CD14-positive monocyte (primary cell): ENCODE measurements around the gene ANGPTL2. TPM values are rescaled to one million over a fixed set of nuclear protein-coding genes. Genes with fewer than 3 reads are reported as not detected.

Experiments used
- DNase-seq, 3 donors: peaks; one replicate each; pipeline ENCODE4 v3.0.0-alpha.2; 2011 to 2022
- H2AFZ ChIP-seq: 2 replicates; pipeline ENCODE4 v1.6.0; 2012; ENCODE audit warnings: mild to moderate bottlenecking, low read depth, low read length, inconsistent platforms; ENCODE audit not compliant: insufficient read depth, poor library complexity, severe bottlenecking
- H3K27ac ChIP-seq, 2 donors: 1 replicate in 1 of 2; 2 replicates in 1 of 2; pipeline ENCODE4 v1.5.1; 2012 to 2013; ENCODE audit warnings: low read length in 2 of 2, control low read depth in 1 of 2, inconsistent platforms in 1 of 2, low read depth in 1 of 2, mild to moderate bottlenecking in 1 of 2
- H3K27me3 ChIP-seq, 2 donors: one replicate each; pipeline versions ENCODE4 v1.6.0 to v1.6.1; 2011 to 2013; ENCODE audit warnings: low read length in 2 of 2; ENCODE audit not compliant: control insufficient read depth in 2 of 2, insufficient read depth in 2 of 2
- H3K36me3 ChIP-seq, 2 donors: replicated peaks in 1 of 2; 1 replicate in 1 of 2; 2 replicates in 1 of 2; pipeline versions ENCODE4 v1.5.1 to v1.6.1; 2012 to 2013; ENCODE audit warnings: low read length in 2 of 2, control low read depth in 1 of 2, inconsistent platforms in 1 of 2, mild to moderate bottlenecking in 1 of 2; ENCODE audit not compliant: insufficient read depth in 2 of 2, control insufficient read depth in 1 of 2
- H3K4me1 ChIP-seq, 2 donors: 1 replicate in 1 of 2; 2 replicates in 1 of 2; pipeline versions ENCODE4 v1.5.1 to v1.6.1; 2012 to 2013; ENCODE audit warnings: low read length in 2 of 2, control low read depth in 1 of 2, inconsistent platforms in 1 of 2, mild to moderate bottlenecking in 1 of 2, moderate library complexity in 1 of 2; ENCODE audit not compliant: insufficient read depth in 2 of 2, control insufficient read depth in 1 of 2
- H3K4me2 ChIP-seq: replicated peaks from 2 replicates; pipeline ENCODE3; 2012; ENCODE audit warnings: low read length, moderate library complexity, mild to moderate bottlenecking; ENCODE audit not compliant: poor library complexity, severe bottlenecking; ENCODE audit errors: extremely low read depth
- H3K4me3 ChIP-seq, 3 experiments: fragments of 200-600 bp in 1 of 3; sonication (generic) in 1 of 3; replicated peaks in 1 of 3; 1 replicate in 2 of 3; 2 replicates in 1 of 3; pipeline ENCODE4 v1.5.1; 2011 to 2013; ENCODE audit warnings: low read length in 3 of 3, mild to moderate bottlenecking in 3 of 3, control low read depth in 2 of 3, low read depth in 2 of 3, inconsistent platforms in 1 of 3, moderate library complexity in 1 of 3
- H3K79me2 ChIP-seq: 2 replicates; pipeline ENCODE4 v1.6.0; 2012; ENCODE audit warnings: mild to moderate bottlenecking, control low read depth, inconsistent platforms, low read length, moderate library complexity; ENCODE audit not compliant: insufficient read depth
- H3K9ac ChIP-seq: 2 replicates; pipeline ENCODE4 v1.6.0; 2017; ENCODE audit warnings: low read length, mild to moderate bottlenecking; ENCODE audit not compliant: insufficient read depth, poor library complexity, severe bottlenecking
- H3K9me3 ChIP-seq, 2 donors: replicated peaks in 1 of 2; 1 replicate in 1 of 2; 2 replicates in 1 of 2; pipeline versions ENCODE4 v1.5.1 to v1.6.1; 2012 to 2013; ENCODE audit warnings: low read length in 2 of 2, control low read depth in 1 of 2; ENCODE audit not compliant: control insufficient read depth in 1 of 2, insufficient read depth in 1 of 2
- H4K20me1 ChIP-seq: 2 replicates; pipeline ENCODE4 v1.6.0; 2012; ENCODE audit warnings: mild to moderate bottlenecking, low read length, control low read depth, moderate library complexity; ENCODE audit not compliant: insufficient read depth
- H3K27ac Mint-ChIP-seq, 7 donors: one replicate each; pipeline ENCODE4 v1.8.0; 2020; ENCODE audit warnings: mild to moderate bottlenecking in 7 of 7, mixed read lengths in 7 of 7, moderate library complexity in 6 of 7, inconsistent platforms in 2 of 7
- H3K27me3 Mint-ChIP-seq, 3 donors: one replicate each; pipeline ENCODE4 v1.8.0; 2021 to 2022; ENCODE audit warnings: low read depth in 3 of 3, mild to moderate bottlenecking in 3 of 3, mixed read lengths in 3 of 3, moderate library complexity in 3 of 3, inconsistent platforms in 1 of 3
- H3K36me3 Mint-ChIP-seq, 2 donors: one replicate each; pipeline ENCODE4 v1.8.0; 2020; ENCODE audit warnings: mixed read lengths in 2 of 2, inconsistent platforms in 1 of 2, mild to moderate bottlenecking in 1 of 2
- H3K4me1 Mint-ChIP-seq: one replicate; pipeline ENCODE4 v1.8.0; 2020; ENCODE audit warnings: mild to moderate bottlenecking, mixed read lengths
- H3K4me3 Mint-ChIP-seq, 2 donors: one replicate each; pipeline ENCODE4 v1.8.0; 2020; ENCODE audit warnings: mild to moderate bottlenecking in 2 of 2, mixed read lengths in 2 of 2, moderate library complexity in 1 of 2
- H3K9me3 Mint-ChIP-seq, 7 donors: one replicate each; pipeline ENCODE4 v1.8.0; 2020 to 2022; ENCODE audit warnings: mixed read lengths in 7 of 7, mild to moderate bottlenecking in 6 of 7, moderate library complexity in 6 of 7, inconsistent platforms in 2 of 7
- WGBS: methylation state at CpG from one replicate; pipeline ENCODE4 v1.1.5; 2013; ENCODE audit warnings: missing lambda C conversion rate; ENCODE audit not compliant: insufficient coverage; 5-methylcytosine and 5-hydroxymethylcytosine counted together
- intact Hi-C, 2 donors: fragments of 100-400 bp; cut with micrococcal nuclease; formaldehyde crosslinking; loops; one replicate each; pipeline versions ENCODE4 v1.15.0 to v1.15.1; 2023
- polyA plus RNA-seq, 3 donors: library from polyadenylated mRNA; depleted of rRNA in 1 of 3; unstranded in 2 of 3; stranded (reverse) in 1 of 3; fragments of 300-500 nt in 2 of 3; fragments of >200 nt in 1 of 3; fragmentation: Illumina TruSeq in 2 of 3; gene quantifications; 1 replicate in 2 of 3; 2 replicates in 1 of 3; pipeline ENCODE4 v1.2.3, GENCODE V29; 2012 to 2021
- TF ChIP-seq, protein P1 (sequence below): fragments of 200-600 bp; IDR thresholded peaks from one replicate; pipeline ENCODE4 v1.8.0; 2022; ENCODE audit warnings: antibody characterized with exemption, mild to moderate bottlenecking

ANGPTL2 gene
- polyA plus RNA-seq, 3 donors, result not detected

DNA sequence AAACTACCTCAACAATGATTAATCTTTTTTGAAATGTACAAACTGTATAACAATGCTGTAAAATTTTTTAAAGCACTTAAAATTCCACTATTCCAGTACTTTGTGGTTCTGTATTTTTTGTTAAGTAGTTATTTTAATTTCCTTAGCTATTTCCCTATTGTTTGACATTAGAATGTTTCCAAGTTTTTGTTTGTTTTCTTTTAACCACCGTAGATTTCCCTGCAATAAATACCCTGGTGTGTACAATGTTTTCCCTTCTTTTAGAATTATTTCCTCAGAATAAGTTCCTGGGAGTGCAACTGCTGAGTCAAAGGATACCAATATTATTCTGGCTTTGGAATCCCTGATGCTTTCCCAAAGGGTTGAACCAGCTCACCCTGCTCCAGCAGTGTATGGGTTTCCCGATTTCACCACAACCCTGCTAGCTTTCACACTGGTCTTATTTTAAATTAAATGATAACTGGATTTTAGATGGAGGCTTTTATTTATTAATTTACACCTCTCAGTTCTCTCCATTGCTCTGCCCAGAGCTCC lies 20.6 kb upstream of the ANGPTL2 start:
- Histone ChIP-seq H3K27ac (no peak overlapping the region), H3K9me3 (no peaks in the 10 kb centered on the region), H3K4me3 (no peak overlapping the region), H3K79me2 (no peaks in the 10 kb centered on the region), H3K27me3 (no peaks in the 10 kb centered on the region), H3K36me3 (no peaks in the 10 kb centered on the region), H4K20me1 (no peaks in the 10 kb centered on the region), H3K4me1 (no peaks in the 10 kb centered on the region), H3K9ac (no peak overlapping the region), H2AFZ (no peak overlapping the region), H3K4me2 (no peak overlapping the region)
- DNase-seq, result no peak
- TF ChIP-seq, protein P1, sequence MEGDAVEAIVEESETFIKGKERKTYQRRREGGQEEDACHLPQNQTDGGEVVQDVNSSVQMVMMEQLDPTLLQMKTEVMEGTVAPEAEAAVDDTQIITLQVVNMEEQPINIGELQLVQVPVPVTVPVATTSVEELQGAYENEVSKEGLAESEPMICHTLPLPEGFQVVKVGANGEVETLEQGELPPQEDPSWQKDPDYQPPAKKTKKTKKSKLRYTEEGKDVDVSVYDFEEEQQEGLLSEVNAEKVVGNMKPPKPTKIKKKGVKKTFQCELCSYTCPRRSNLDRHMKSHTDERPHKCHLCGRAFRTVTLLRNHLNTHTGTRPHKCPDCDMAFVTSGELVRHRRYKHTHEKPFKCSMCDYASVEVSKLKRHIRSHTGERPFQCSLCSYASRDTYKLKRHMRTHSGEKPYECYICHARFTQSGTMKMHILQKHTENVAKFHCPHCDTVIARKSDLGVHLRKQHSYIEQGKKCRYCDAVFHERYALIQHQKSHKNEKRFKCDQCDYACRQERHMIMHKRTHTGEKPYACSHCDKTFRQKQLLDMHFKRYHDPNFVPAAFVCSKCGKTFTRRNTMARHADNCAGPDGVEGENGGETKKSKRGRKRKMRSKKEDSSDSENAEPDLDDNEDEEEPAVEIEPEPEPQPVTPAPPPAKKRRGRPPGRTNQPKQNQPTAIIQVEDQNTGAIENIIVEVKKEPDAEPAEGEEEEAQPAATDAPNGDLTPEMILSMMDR, result no peak
- Mint-ChIP-seq H3K4me1 (no peaks in the 10 kb centered on the region), H3K36me3 (no peaks in the 10 kb centered on the region), H3K9me3 (peaks cover 0 to 5% (median 2%) of the 10 kb centered on the region in 7 donors), H3K4me3 (no peak overlapping the region), H3K27ac (no peak overlapping the region), H3K27me3 (peaks cover 4 to 22% (median 6%) of the 10 kb centered on the region in 3 donors)
- intact Hi-C loops, result no loop called here
- WGBS, result no CpG with 5 or more reads among the region's 2 CpGs

DNA sequence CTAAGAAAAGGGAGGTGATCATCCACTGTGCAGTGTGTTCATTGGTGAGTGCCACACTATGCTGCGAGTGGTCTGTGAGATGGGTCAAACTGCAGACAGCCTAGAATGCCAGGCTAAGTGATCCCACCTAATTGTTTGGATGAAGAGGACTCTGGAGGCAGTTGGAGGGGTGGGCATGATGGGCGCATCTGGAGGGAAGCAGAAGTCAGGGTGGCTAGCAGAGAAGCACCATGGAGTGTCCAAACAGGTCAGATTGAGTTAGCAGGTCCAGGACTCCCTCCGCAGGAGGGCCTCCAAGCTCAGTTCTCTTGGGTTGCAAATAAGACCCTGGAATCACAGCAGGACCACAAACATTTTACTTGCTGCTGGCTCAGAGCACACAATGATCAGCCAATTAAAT lies 19.9 kb upstream of the ANGPTL2 start:
- TF ChIP-seq, protein P1, result no peak
- DNase-seq, result no peak

More for the DNA sequence above, 19.9 kb upstream of the ANGPTL2 start:
- H3K27ac ChIP-seq, result no peak overlapping the region
- Mint-ChIP-seq H3K27ac (peak overlapping the region in 2 of 7 donors; percentile 19 to 51), H3K36me3 (no peaks in the 10 kb centered on the region), H3K27me3 (peaks cover 4 to 20% (median 10%) of the 10 kb centered on the region in 3 donors), H3K4me1 (no peaks in the 10 kb centered on the region), H3K9me3 (peaks cover 0 to 5% (median under 1%) of the 10 kb centered on the region in 7 donors), H3K4me3 (peak overlapping the region in 1 of 2 donors; percentile 1)
- H3K4me3 ChIP-seq, result no peak overlapping the region
- no peak overlapping the region for H2AFZ ChIP-seq
- H3K9ac ChIP-seq, result no peak overlapping the region
- no peaks in the 10 kb centered on the region for H3K27me3 ChIP-seq
- no peaks in the 10 kb centered on the region for H3K36me3 ChIP-seq
- no peaks in the 10 kb centered on the region for H3K79me2 ChIP-seq
- no peaks in the 10 kb centered on the region for H4K20me1 ChIP-seq
- no peaks in the 10 kb centered on the region for H3K9me3 ChIP-seq
- H3K4me2 ChIP-seq, result no peak overlapping the region
- WGBS, result 100% methylated on average over 3 of the region's 3 CpGs
- H3K4me1 ChIP-seq, result no peaks in the 10 kb centered on the region
- intact Hi-C loops, result no loop called here
